DOHH2 (cell line): Measurements from ENCODE around the gene ALKBH7.

Source experiments
- H3F3A ChIP-seq: fragments of 200-600 bp; sonication (generic), shearing (Covaris generic); 2 replicates; pipeline ENCODE4 v1.6.0; 2016; ENCODE audit warnings: antibody characterized with exemption, mild to moderate bottlenecking; ENCODE audit not compliant: control insufficient read depth, insufficient read depth
- H3K27ac ChIP-seq: fragments of 200-600 bp; sonication (generic); 2 replicates; pipeline ENCODE4 v1.5.1; 2014; ENCODE audit warnings: low read depth, mild to moderate bottlenecking, low read length, moderate library complexity
- H3K27me3 ChIP-seq: fragments of 200-600 bp; sonication (generic); 2 replicates; pipeline ENCODE4 v1.6.1; 2014; ENCODE audit warnings: mild to moderate bottlenecking, low read length, mixed read lengths; ENCODE audit not compliant: control insufficient read depth
- H3K36me3 ChIP-seq: fragments of 200-600 bp; sonication (generic); 2 replicates; pipeline ENCODE4 v1.6.1; 2014; ENCODE audit warnings: mild to moderate bottlenecking, low read length, moderate library complexity, mixed read lengths; ENCODE audit not compliant: control insufficient read depth
- H3K4me1 ChIP-seq: fragments of 200-600 bp; sonication (generic); 2 replicates; pipeline ENCODE4 v1.6.1; 2014; ENCODE audit warnings: mild to moderate bottlenecking, low read length, mixed read lengths; ENCODE audit not compliant: control insufficient read depth
- H3K4me2 ChIP-seq: fragments of 200-600 bp; sonication (generic); 2 replicates; pipeline ENCODE4 v1.6.0; 2014; ENCODE audit warnings: mild to moderate bottlenecking, low read length, moderate library complexity
- H3K4me3 ChIP-seq: fragments of 200-600 bp; sonication (generic); 2 replicates; pipeline ENCODE4 v1.5.1; 2014; ENCODE audit warnings: mild to moderate bottlenecking, low read length, mixed read lengths
- H3K79me2 ChIP-seq: fragments of 200-600 bp; sonication (generic); 2 replicates; pipeline ENCODE4 v1.6.1; 2014; ENCODE audit warnings: mild to moderate bottlenecking, low read length, mixed read lengths; ENCODE audit not compliant: control insufficient read depth
- H3K9me2 ChIP-seq: fragments of 200-600 bp; sonication (generic); replicated peaks from 2 replicates; pipeline ENCODE4 v1.6.1; 2014; ENCODE audit warnings: mild to moderate bottlenecking, low read length, mixed read lengths; ENCODE audit not compliant: control insufficient read depth
- H3K9me3 ChIP-seq: fragments of 200-600 bp; sonication (generic); 2 replicates; pipeline ENCODE4 v1.6.1; 2014; ENCODE audit warnings: antibody characterized with exemption, low read length, mixed read lengths; ENCODE audit not compliant: control insufficient read depth, insufficient read depth
- H4K20me1 ChIP-seq: fragments of 200-600 bp; sonication (generic); 2 replicates; pipeline ENCODE4 v1.6.0; 2014; ENCODE audit warnings: low read depth, mild to moderate bottlenecking, antibody characterized with exemption, low read length, moderate library complexity; ENCODE audit not compliant: control insufficient read depth, insufficient read depth
- EZH2phosphoT487 ChIP-seq: fragments of 200-600 bp; sonication (generic); IDR thresholded peaks from 2 replicates; pipeline ENCODE4 v1.6.1; 2017; ENCODE audit warnings: borderline replicate concordance, mild to moderate bottlenecking, antibody characterized with exemption, low read length, moderate library complexity, mixed read lengths
- TF ChIP-seq, protein P1 (sequence below): fragments of 200-600 bp; sonication (generic); IDR thresholded peaks from one replicate; pipeline ENCODE4 v1.5.1; 2014; ENCODE audit warnings: antibody characterized with exemption, mild to moderate bottlenecking, low read depth, low read length; ENCODE audit not compliant: poor library complexity, severe bottlenecking

Gene ALKBH7

DNA sequence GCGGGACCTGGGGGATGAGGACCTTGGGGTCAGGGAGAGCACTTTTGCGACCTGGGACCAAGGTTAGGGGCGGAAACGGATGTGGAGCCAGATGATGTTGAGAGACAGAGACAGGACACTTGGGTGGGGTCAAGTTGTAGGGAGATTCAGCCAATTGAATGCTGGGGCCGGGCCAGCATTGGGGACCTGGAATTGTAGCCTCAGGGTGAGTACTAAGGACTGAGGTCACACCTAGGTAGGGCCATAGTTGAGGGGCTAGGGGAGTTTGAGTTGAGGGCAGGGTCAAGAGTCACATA, 1.2 kb downstream of the ALKBH7 start:
- Histone ChIP-seq H3K4me3 (peak overlapping the region; percentile 78), H3K36me3 (peaks cover 7% of the 10 kb centered on the region), H3K9me3 (no peaks in the 10 kb centered on the region), H3K27me3 (no peaks in the 10 kb centered on the region), H3K4me1 (peaks cover 13% of the 10 kb centered on the region), H3K27ac (peak overlapping the region; percentile 29; the same call in 1 of the 2 replicates), H4K20me1 (no peaks in the 10 kb centered on the region), H3K9me2 (no peaks in the 10 kb centered on the region), H3F3A (0 out of 2 replicates have a peak, but pooled peaks cover 5% of the 10 kb centered on the region), H3K4me2 (peak overlapping the region; percentile 65), H3K79me2 (no peaks in the 10 kb centered on the region)
- TF ChIP-seq, protein P1, sequence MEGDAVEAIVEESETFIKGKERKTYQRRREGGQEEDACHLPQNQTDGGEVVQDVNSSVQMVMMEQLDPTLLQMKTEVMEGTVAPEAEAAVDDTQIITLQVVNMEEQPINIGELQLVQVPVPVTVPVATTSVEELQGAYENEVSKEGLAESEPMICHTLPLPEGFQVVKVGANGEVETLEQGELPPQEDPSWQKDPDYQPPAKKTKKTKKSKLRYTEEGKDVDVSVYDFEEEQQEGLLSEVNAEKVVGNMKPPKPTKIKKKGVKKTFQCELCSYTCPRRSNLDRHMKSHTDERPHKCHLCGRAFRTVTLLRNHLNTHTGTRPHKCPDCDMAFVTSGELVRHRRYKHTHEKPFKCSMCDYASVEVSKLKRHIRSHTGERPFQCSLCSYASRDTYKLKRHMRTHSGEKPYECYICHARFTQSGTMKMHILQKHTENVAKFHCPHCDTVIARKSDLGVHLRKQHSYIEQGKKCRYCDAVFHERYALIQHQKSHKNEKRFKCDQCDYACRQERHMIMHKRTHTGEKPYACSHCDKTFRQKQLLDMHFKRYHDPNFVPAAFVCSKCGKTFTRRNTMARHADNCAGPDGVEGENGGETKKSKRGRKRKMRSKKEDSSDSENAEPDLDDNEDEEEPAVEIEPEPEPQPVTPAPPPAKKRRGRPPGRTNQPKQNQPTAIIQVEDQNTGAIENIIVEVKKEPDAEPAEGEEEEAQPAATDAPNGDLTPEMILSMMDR, result no peak
- no peak for TF ChIP-seq EZH2phosphoT487

GRCh38 chr19:6374161-6374709, 1.6 kb downstream of the ALKBH7 start:
- H3K36me3 ChIP-seq, result peaks cover 2% of the 10 kb centered on the region
- no peak overlapping the region for H3K27ac ChIP-seq
- H3K9me3 ChIP-seq, result no peaks in the 10 kb centered on the region
- H3K4me3 ChIP-seq, result peak overlapping the region; percentile 78
- H3K4me1 ChIP-seq, result peaks cover 13% of the 10 kb centered on the region
- no peak for TF ChIP-seq EZH2phosphoT487
- TF ChIP-seq, protein P1, result no peak
- H3K79me2 ChIP-seq, result no peaks in the 10 kb centered on the region
- H3K9me2 ChIP-seq, result no peaks in the 10 kb centered on the region
- H4K20me1 ChIP-seq, result no peaks in the 10 kb centered on the region
- peak overlapping the region; percentile 65 for H3K4me2 ChIP-seq
- H3F3A ChIP-seq, result 0 out of 2 replicates have a peak, but pooled peaks cover 5% of the 10 kb centered on the region
- no peaks in the 10 kb centered on the region for H3K27me3 ChIP-seq

DNA sequence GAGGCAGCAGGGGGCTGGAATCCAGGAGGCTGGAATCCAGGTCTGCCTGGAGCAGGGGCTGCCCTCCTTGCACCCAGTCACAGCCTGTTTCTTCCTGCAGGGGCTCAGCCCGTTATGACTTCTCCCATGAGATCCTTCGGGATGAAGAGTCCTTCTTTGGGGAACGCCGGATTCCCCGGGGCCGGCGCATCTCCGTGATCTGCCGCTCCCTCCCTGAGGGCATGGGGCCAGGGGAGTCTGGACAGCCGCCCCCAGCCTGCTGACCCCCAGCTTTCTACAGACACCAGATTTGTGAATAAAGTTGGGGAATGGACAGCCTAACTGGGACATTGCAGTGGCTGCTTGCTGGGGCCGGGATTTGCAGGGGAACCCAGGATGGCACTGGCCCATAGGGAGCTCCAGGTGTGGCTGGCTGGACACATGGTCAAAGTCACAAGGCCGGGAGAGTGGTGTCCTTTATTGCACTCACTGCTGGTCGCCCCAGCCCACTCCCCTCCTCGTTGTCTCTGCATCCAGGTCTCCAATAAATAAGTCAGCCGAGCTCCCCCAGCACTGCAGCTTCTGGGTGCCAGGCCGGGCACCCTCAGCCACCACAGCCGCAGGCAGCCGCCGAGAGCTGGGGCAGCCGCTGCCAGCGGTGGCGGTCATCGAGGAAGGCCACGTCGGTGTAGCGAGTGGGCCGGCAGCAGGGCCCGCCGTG, 2.3 kb downstream of the ALKBH7 start:
- no peaks in the 10 kb centered on the region for H3K9me2 ChIP-seq
- peaks cover 13% of the 10 kb centered on the region for H3K4me1 ChIP-seq
- H3K9me3 ChIP-seq, result no peaks in the 10 kb centered on the region
- TF ChIP-seq EZH2phosphoT487, result no peak
- TF ChIP-seq, protein P1, result no peak
- no peak overlapping the region for H3K4me3 ChIP-seq
- H4K20me1 ChIP-seq, result no peaks in the 10 kb centered on the region
- H3F3A ChIP-seq, result 0 out of 2 replicates have a peak, but pooled peaks cover 5% of the 10 kb centered on the region
- peaks cover 4% of the 10 kb centered on the region for H3K36me3 ChIP-seq
- H3K27ac ChIP-seq, result no peak overlapping the region
- H3K79me2 ChIP-seq, result no peaks in the 10 kb centered on the region
- no peaks in the 10 kb centered on the region for H3K27me3 ChIP-seq
- H3K4me2 ChIP-seq, result no peak overlapping the region
